OCI-LY1 (cell line): ENCODE results near the gene PDPR.

Source experiments
- H2AFZ ChIP-seq: fragments of 200-600 bp; sonication (generic), shearing (Covaris generic); 2 replicates; pipeline ENCODE4 v1.6.0; 2014; ENCODE audit warnings: antibody characterized with exemption, mild to moderate bottlenecking, low read length
- H3F3A ChIP-seq: fragments of 200-600 bp; sonication (generic), shearing (Covaris generic); 2 replicates; pipeline ENCODE4 v1.6.0; 2014; ENCODE audit warnings: mild to moderate bottlenecking, antibody characterized with exemption, low read length, moderate library complexity; ENCODE audit not compliant: insufficient read depth
- H3K27ac ChIP-seq: fragments of 200-600 bp; sonication (generic); 2 replicates; pipeline ENCODE4 v1.5.1; 2014; ENCODE audit warnings: low read length, mixed run types, mild to moderate bottlenecking, low read depth; ENCODE audit not compliant: poor library complexity, severe bottlenecking
- H3K27me3 ChIP-seq: fragments of 200-600 bp; sonication (generic); 2 replicates; pipeline ENCODE4 v1.6.0; 2014; ENCODE audit warnings: antibody characterized with exemption, mild to moderate bottlenecking, low read length, moderate library complexity; ENCODE audit not compliant: insufficient read depth
- H3K36me3 ChIP-seq: fragments of 200-600 bp; sonication (generic); 2 replicates; pipeline ENCODE4 v1.6.1; 2014; ENCODE audit warnings: mild to moderate bottlenecking, antibody characterized with exemption, low read length, moderate library complexity, mixed read lengths; ENCODE audit not compliant: insufficient read depth
- H3K4me1 ChIP-seq: fragments of 200-600 bp; sonication (generic); 2 replicates; pipeline ENCODE4 v1.5.1; 2014; ENCODE audit warnings: mild to moderate bottlenecking, low read length, moderate library complexity; ENCODE audit not compliant: insufficient read depth, severe bottlenecking
- H3K4me2 ChIP-seq: fragments of 200-600 bp; sonication (generic), shearing (Covaris generic); 2 replicates; pipeline ENCODE4 v1.6.1; 2014; ENCODE audit warnings: low read length
- H3K4me3 ChIP-seq: fragments of 200-600 bp; sonication (generic); 2 replicates; pipeline ENCODE4 v1.5.1; 2014; ENCODE audit warnings: low read length, low read depth, mild to moderate bottlenecking, mixed read lengths; ENCODE audit not compliant: poor library complexity, severe bottlenecking
- H3K79me2 ChIP-seq: fragments of 200-600 bp; shearing (Covaris generic); 2 replicates; pipeline ENCODE4 v1.6.1; 2016; ENCODE audit warnings: mixed run types, low read length, mixed read lengths; ENCODE audit not compliant: insufficient read depth
- H3K9ac ChIP-seq: fragments of 200-600 bp; sonication (generic), shearing (Covaris generic); 2 replicates; pipeline ENCODE4 v1.6.1; 2014; ENCODE audit warnings: mild to moderate bottlenecking, low read length, mixed read lengths
- H3K9me2 ChIP-seq: fragments of 200-600 bp; sonication (generic), shearing (Covaris generic); 2 replicates; pipeline ENCODE4 v1.6.1; 2014; ENCODE audit warnings: low read depth, mild to moderate bottlenecking, low read length, mixed read lengths
- H3K9me3 ChIP-seq: fragments of 200-600 bp; shearing (Covaris generic); 2 replicates; pipeline ENCODE4 v1.6.1; 2014; ENCODE audit warnings: low read length, mixed read lengths
- H4K20me1 ChIP-seq: fragments of 200-600 bp; sonication (generic), shearing (Covaris generic); 2 replicates; pipeline ENCODE4 v1.6.0; 2016; ENCODE audit warnings: mild to moderate bottlenecking, low read length; ENCODE audit not compliant: insufficient read depth
- CTCF ChIP-seq: fragments of 200-600 bp; sonication (generic), shearing (Covaris generic); IDR thresholded peaks from 2 replicates; pipeline ENCODE4 v1.5.1; 2017; ENCODE audit warnings: mild to moderate bottlenecking, antibody characterized with exemption, low read length, moderate library complexity, mixed read lengths
- EZH2 ChIP-seq: fragments of 200-600 bp; sonication (generic), shearing (Covaris generic); IDR thresholded peaks from 2 replicates; pipeline ENCODE4 v1.8.0; 2017; ENCODE audit warnings: borderline replicate concordance, mixed run types, mild to moderate bottlenecking, antibody characterized with exemption, low read length, moderate library complexity, mixed read lengths

Gene PDPR

GRCh38 chr16:70158261-70158939 lies 44.3 kb downstream of the PDPR start:
- no peaks in the 10 kb centered on the region for H3F3A ChIP-seq

GRCh38 chr16:70159355-70160348 lies 45.5 kb downstream of the PDPR start:
- Histone ChIP-seq H3K27ac (no peak overlapping the region), H3K4me2 (no peak overlapping the region), H2AFZ (no peak overlapping the region), H3K4me1 (no peaks in the 10 kb centered on the region), H3K36me3 (peaks cover 74% of the 10 kb centered on the region), H3K27me3 (no peaks in the 10 kb centered on the region), H3K9ac (no peak overlapping the region), H3K9me3 (no peaks in the 10 kb centered on the region), H3K4me3 (no peak overlapping the region), H4K20me1 (no peaks in the 10 kb centered on the region), H3K79me2 (no peaks in the 10 kb centered on the region), H3K9me2 (no peaks in the 10 kb centered on the region), H3F3A (no peaks in the 10 kb centered on the region)
- TF ChIP-seq EZH2, result no peak
- TF ChIP-seq CTCF, result no peak

More at GRCh38 chr16:70158261-70158939, 44.3 kb downstream of the PDPR start:
- Histone ChIP-seq H3K4me3 (no peak overlapping the region), H3K9me3 (no peaks in the 10 kb centered on the region), H3K79me2 (no peaks in the 10 kb centered on the region), H3K36me3 (peaks cover 85% of the 10 kb centered on the region), H3K27me3 (no peaks in the 10 kb centered on the region), H4K20me1 (no peaks in the 10 kb centered on the region), H3K9me2 (no peaks in the 10 kb centered on the region), H3K27ac (no peak overlapping the region), H3K9ac (no peak overlapping the region), H3K4me2 (no peak overlapping the region), H2AFZ (no peak overlapping the region), H3K4me1 (no peaks in the 10 kb centered on the region)
- TF ChIP-seq CTCF (no peak), EZH2 (no peak)

DNA sequence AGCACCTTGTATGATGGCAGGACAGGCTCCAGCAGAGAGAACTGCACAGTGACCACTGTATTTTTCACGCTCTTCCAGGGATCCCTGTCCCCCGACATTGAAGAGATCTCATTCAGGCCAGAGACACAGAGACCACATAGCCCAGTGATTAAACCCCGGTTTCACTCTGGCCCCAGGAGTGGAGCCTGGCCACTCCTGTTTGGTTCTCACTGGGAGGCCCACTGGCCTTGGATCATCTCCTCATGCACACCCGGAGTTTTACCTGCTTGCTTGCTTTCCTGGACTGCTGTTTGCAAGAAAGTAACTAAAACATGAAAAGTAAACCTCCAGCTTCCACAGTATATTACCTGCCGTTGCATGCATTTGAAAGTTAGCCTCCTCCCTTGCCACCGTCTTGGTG lies 46.3 kb downstream of the PDPR start:
- no peak for TF ChIP-seq CTCF
- no peak for TF ChIP-seq EZH2
- no peaks in the 10 kb centered on the region for H4K20me1 ChIP-seq
- no peaks in the 10 kb centered on the region for H3K9me2 ChIP-seq
- H3K36me3 ChIP-seq, result peaks cover 72% of the 10 kb centered on the region
- H3K9ac ChIP-seq, result no peak overlapping the region
- no peak overlapping the region for H3K4me3 ChIP-seq
- no peak overlapping the region for H2AFZ ChIP-seq
- no peak overlapping the region for H3K27ac ChIP-seq
- H3K9me3 ChIP-seq, result no peaks in the 10 kb centered on the region
- H3K27me3 ChIP-seq, result no peaks in the 10 kb centered on the region
- H3K4me1 ChIP-seq, result peaks cover 3% of the 10 kb centered on the region
- H3K4me2 ChIP-seq, result no peak overlapping the region
- H3F3A ChIP-seq, result no peaks in the 10 kb centered on the region
- no peaks in the 10 kb centered on the region for H3K79me2 ChIP-seq
